ENCODE data around the gene ACTG1.

The ACTG1 gene

GRCh38 chr17:81542431-81543338 is 30.1 kb upstream of the ACTG1 start:
- Histone ChIP-seq H3K36me3 (peaks cover 44% of the 10 kb centered on the region), H3K4me3 (ENCODE audit: low read depth, low read length) (no peak overlapping the region), H3K4me1 (peaks cover 6% of the 10 kb centered on the region), H3K9me3 (no peaks in the 10 kb centered on the region), H3K27me3 (no peaks in the 10 kb centered on the region)
- DNase-seq: peak; percentile 9
- TF ChIP-seq CTCF (IDR thresholded peaks at IDR 0.05; ENCODE audit: low read depth, low read length): no peak

- peaks cover 15% of the 10 kb centered on the region for H3K4me1 ChIP-seq
- peak; percentile 7 for DNase-seq
- no peak for TF ChIP-seq CTCF (IDR thresholded peaks at IDR 0.05; ENCODE audit: low read depth, low read length)
- no peak overlapping the region for H3K4me3 ChIP-seq (ENCODE audit: low read depth, low read length)
- no peaks in the 10 kb centered on the region for H3K27me3 ChIP-seq
- H3K36me3 ChIP-seq: peaks cover 28% of the 10 kb centered on the region
- no peaks in the 10 kb centered on the region for H3K9me3 ChIP-seq
Observed at GRCh38 chr17:81541123-81541522, 28.5 kb upstream of the ACTG1 start.

- Histone ChIP-seq H3K27me3 (no peaks in the 10 kb centered on the region), H3K4me1 (peaks cover 18% of the 10 kb centered on the region), H3K36me3 (peaks cover 24% of the 10 kb centered on the region), H3K9me3 (no peaks in the 10 kb centered on the region), H3K4me3 (ENCODE audit: low read depth, low read length) (no peak overlapping the region)
- TF ChIP-seq CTCF (IDR thresholded peaks at IDR 0.05; ENCODE audit: low read depth, low read length): no peak
- peak; percentile 10 for DNase-seq
Observed at GRCh38 chr17:81540676-81541027, 28.1 kb upstream of the ACTG1 start.

GRCh38 chr17:81539961-81540675 is 27.5 kb upstream of the ACTG1 start:
- TF ChIP-seq CTCF (IDR thresholded peaks at IDR 0.05; ENCODE audit: low read depth, low read length): no peak
- no peaks in the 10 kb centered on the region for H3K27me3 ChIP-seq
- DNase-seq: peak; percentile 11
- H3K36me3 ChIP-seq: peaks cover 18% of the 10 kb centered on the region
- H3K4me1 ChIP-seq: peaks cover 18% of the 10 kb centered on the region
- H3K9me3 ChIP-seq: no peaks in the 10 kb centered on the region
- H3K4me3 ChIP-seq (ENCODE audit: low read depth, low read length): no peak overlapping the region

- peak; percentile 14 for DNase-seq
- peaks cover 16% of the 10 kb centered on the region for H3K36me3 ChIP-seq
- H3K4me1 ChIP-seq: peaks cover 22% of the 10 kb centered on the region
- H3K4me3 ChIP-seq (ENCODE audit: low read depth, low read length): no peak overlapping the region
- no peaks in the 10 kb centered on the region for H3K9me3 ChIP-seq
- H3K27me3 ChIP-seq: no peaks in the 10 kb centered on the region
- TF ChIP-seq CTCF (IDR thresholded peaks at IDR 0.05; ENCODE audit: low read depth, low read length): no peak
Observed at GRCh38 chr17:81539571-81539900, 26.9 kb upstream of the ACTG1 start.

Measured in BE2C (cell line).